NCI-H510A treated with DMSO at 0.1 percent for 48 hours (cell line): ENCODE results near the gene GJA4.

Experiments
- DNase-seq: peaks from one replicate; lab custom pipeline; 2025; lab: John Stamatoyannopoulos, UW

The GJA4 gene

DNA sequence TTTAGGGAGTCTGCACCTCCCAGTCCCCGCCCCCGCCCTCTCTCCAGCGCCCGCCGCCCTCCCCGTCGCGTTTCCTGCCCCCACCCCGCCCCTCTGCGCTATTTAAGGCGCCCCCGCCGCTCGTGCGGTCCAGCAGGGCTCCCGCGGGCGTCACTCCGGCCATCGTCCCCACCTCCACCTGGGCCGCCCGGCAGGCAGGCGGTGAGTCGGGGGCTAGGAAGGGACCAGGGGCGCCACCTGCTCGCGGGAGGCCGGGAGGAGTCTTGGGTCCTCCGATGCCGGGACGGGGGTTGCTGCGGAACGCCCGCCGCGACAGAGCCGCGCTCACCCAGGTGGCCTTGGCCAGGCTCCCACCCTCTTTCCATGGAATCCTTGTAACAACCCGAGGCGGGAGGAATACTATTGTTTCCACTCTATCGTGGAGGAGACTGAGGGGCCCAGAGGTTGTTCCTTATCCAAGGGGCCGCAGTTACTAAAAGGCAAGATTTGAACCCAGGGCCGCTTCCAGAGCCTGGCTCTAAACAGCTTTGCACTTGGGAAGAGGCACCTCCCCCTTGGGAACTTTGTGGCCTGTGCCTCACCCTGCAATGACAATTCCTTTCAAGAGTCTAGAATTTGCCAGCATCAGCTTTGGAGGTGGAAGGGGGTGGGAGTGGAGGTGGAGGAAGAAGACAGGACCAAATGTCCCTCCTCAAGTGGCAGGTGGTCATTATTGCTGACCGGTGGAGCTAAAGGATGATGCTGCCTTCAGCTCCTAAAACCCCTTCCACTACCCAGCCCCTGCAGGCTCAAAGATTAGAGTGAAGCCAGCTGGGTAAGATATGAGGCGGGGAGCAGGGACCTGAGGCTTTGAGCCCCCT is at the start of gene GJA4:
Gene GJA4, plus strand, starts transcription at position 132 of the 860 bp plus-strand sequence. CDS start 1,215 bp downstream, outside the sequence.
- DNase-seq = no peak

DNA sequence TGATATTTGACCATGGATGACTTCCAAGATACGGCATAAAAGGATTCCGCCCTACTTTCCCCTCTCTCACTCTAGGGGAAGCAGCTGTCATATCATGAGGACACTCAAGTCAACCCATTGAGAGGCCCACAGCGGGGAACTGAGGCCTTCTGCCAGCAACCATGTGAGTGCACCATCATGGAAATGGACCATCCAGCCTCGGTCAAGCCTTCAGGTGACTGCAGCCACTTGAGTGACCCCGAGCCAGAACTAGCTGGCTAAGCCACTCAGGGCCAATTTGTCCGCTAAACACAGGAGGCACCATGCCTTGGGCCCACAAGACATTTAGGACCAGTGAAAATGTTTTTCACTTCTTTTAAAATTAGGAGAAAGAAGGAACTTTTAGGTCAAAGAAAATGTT is 49.0 kb upstream of the GJA4 start:
- peak; percentile 49 for DNase-seq

DNA sequence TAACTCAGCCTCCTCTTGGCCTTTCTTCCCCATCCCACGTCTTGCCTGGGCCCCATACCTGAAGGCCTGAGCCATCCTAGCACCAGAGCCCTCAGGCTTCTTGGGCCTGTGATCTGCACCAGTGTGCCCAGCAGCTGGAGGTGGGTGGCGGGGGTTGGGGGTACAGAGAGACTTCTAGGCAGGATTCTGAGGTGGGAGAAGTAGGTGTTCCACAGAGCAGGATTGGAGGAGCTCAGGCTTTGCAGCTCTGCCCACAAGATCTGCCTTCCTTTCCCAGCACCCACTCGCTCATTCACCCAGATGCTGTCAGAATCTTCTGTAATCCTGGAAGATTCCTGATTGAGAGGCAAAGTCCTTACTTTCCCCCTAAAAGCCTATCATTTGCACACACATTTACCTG is 47.9 kb upstream of the GJA4 start:
- DNase-seq = no peak

DNA sequence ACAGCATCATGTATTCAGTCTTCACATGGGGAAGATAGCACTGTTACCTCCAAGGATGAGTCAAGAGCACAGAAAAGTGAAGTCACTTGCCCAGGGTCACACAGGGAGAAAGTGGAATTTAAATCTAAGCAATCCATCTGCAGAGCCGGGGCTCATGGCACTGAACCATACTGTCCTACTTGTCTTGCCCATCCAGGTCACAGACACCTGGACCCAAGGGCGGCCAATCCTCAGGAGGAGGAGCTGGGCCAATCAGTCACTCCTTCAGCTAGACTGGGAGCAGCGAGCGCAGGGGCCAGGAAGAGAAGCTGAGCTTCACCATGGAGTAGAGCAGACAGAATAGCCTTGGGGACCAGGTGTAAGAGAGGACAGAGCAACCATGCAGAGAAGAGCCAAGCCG is 47.1 kb upstream of the GJA4 start:
- no peak for DNase-seq

DNA sequence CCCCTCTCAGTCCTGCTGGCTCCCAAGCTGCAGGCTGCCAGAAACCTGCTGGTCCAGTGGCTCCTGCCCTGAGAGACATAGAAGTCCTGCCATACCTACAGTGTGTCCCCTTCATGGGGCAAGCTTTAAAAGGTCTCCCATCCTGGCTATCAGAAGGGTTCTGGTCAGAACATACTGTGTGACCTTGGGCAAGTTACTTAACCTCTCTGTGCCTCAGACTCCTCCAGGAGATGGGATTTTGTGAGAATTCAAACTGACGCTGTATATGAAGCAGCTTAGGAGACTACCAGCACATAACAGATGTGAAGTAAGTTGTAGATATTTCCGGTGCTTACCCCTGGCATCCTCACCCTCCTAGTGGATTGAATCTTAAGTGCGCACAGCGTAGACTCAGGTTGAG is 46.7 kb upstream of the GJA4 start:
- no peak for DNase-seq

DNA sequence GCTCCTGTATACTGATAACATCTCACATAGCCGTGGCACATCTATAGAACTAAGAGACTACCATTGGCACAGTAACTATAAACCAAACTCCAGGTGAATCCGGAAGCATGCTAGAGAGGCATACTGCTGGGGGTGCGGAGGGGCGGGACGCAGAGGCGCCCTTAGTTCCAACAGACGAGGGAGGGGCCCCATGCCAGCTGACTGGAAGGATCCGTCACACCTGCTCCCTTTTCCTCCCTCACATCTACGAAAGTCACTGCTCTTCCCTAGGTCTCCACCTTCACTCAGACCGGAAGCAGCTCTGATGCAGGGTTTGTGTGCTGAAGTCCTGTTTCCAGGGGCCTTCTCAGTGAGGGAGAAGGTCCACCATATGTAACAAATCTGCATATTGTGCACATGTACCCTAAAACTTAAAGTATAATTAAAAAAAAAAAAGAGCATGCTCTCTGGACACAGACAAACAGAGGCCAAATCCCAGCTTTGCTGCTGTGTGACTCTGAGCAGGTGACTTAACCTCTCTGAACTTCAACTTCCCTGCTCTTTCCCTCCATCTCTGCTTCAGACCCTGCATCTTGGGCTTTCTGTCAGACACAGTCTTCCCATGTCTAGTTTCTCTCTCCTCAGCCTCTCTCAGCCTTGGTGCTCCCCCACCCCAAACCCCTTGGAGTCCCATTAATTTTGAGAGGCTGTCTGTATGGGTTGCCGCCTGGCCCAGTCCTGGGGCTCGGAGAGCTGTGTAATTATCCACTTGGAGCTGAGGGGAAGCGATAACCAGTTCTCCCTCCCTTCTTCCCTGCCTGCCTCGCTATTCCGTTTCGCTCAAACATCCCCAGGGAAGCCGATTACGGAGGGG is 45.8 kb upstream of the GJA4 start:
- no peak for DNase-seq

DNA sequence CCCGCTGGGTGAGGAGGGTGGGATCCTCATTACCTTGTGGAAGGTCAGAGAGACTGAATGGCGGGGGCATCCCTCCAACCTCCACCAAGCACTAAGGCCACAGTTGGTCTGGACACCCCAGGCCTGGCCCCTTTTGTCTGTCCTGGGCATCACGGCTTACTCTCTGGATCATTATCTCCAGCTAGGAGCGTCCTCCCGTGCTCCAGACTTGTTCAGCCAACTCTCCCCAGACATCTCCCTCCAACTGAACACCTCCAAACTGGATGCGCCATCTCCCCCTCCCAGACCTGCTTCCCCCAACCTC is 45.2 kb upstream of the GJA4 start:
- DNase-seq = no peak

DNA sequence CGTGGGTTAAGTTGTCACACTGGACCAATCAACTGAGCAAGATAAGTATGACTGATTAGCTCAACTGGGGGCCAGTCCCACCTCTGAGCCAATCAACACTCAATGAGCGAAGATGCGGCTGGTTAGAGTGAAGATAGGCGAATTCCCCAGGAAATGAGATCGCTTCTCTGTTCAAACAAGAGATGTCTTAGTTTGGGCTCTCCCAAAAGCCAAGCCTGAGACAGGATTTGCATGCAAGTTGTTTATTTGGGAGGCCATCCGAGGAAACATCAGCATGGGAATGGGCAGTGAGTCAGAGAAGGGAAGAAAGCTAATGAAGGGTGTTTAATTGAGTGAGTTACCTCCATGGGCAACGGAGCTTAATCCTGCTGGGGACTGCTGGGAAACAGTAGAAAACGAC is 42.8 kb upstream of the GJA4 start:
- no peak for DNase-seq

DNA sequence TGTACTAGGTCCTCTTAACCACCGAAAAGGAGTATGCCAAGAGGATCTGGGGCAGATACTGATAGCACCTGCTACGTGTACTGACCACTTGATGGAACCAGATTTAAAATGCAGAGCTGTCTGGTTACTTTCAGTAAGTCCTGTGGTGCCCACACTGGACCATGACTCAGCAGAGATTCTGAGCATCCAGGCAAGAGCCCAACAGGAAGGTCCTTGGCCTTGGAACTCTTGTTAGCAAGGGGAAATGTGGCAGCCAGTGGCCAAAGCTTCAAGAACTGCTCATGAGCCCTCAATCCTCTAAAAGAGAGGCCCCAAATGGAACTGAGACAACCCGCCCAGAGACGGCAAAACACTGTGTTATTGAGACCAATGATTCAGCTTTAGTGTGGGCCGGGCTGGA is 42.2 kb upstream of the GJA4 start:
- DNase-seq = no peak

DNA sequence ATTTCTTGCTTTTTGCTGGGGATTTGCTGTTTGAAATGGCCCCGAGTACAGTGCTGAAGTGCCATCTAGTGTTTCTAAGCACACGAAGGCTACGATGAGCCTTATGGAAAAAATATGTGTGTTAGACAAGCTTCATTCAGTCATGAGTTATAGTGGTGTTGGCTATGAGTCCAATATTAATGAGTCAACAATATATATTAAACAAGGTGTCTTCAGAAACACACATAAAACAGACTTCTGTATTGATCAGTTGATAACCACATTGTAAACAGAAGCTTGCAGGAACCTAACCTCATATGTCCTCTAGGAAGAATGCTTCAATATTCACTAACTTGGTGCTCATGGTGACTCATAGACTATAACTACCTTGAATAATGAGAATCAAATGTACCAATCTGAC is 39.6 kb upstream of the GJA4 start:
- no peak for DNase-seq

DNA sequence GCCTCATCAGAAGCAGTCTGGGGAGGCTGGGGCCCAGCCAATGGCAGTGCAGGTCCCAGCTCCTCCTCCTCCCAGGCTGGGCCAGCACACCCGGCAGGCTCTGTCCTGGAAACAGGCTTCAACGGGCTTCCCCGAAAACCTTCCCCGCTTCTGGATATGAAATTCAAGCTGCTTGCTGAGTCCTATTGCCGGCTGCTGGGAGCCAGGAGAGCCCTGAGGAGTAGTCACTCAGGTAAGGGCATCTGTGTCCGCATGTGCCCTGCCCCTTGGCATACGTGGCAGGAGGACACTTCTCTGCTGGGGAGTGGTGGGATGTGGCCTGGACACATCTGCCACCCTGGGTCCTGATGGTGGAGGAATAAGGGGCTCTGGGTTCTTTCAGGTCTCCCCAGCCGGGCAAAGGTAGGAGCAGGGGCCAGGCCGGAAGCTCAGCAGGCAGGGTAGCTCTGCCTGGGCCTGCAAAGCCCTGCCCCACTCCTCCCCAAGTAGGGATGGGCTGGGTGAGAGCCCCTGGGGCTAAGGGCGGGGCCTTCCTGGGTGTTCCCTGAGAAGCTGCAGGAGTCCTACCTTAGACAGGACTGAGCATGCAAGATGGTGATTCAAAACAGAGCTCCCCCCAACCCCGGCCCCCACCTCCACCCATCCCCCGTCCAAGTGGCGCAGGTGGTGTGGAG is 37.7 kb upstream of the GJA4 start, which contains the start of gene GJB5:
Gene GJB5, plus strand, starts transcription at position 84 of the 674 bp plus-strand sequence. CDS start 2,284 bp downstream, outside the sequence.
- no peak for DNase-seq

DNA sequence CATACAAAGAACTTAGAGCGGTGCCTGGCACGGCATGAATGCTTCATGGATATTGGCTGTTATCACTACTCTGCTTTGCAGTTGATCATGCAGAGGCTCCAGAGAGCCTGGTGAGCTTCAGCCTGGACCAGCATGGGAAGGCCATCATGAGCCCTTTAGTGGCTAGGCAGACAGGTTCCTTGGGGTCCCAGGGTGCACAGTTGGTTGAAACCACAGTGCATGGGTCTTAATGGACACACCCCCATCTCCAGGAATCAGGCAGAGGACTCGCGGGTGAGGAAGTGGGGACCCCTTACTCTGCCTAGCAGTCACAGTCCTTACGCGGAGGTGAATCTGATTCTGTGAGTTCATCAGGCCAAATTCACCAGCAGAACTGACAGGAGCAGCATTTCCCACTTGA is 36.8 kb upstream of the GJA4 start:
- DNase-seq = no peak

DNA sequence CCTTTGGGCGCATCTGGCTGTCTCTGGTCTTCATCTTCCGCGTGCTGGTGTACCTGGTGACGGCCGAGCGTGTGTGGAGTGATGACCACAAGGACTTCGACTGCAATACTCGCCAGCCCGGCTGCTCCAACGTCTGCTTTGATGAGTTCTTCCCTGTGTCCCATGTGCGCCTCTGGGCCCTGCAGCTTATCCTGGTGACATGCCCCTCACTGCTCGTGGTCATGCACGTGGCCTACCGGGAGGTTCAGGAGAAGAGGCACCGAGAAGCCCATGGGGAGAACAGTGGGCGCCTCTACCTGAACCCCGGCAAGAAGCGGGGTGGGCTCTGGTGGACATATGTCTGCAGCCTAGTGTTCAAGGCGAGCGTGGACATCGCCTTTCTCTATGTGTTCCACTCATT is 35.4 kb upstream of the GJA4 start:
- DNase-seq = no peak

DNA sequence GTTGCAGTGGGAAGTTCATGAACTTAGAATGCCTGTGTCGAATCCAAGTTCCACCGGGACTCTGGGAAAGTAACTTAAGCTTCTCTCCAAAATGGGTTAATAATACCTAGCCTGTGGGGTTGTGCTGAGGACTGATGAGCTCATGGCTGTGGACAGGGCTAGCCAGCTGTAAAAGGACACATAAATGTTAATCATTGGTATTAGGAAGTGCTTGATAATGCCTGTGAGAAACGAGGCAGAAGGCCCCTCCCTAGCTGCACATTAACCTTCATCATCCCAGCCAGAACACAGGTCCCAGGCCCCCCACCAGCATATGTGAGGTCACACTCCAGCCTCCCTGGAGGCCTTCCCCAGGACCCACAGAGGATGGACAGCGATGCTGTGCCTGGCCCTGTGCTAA is 34.0 kb upstream of the GJA4 start:
- no peak for DNase-seq

DNA sequence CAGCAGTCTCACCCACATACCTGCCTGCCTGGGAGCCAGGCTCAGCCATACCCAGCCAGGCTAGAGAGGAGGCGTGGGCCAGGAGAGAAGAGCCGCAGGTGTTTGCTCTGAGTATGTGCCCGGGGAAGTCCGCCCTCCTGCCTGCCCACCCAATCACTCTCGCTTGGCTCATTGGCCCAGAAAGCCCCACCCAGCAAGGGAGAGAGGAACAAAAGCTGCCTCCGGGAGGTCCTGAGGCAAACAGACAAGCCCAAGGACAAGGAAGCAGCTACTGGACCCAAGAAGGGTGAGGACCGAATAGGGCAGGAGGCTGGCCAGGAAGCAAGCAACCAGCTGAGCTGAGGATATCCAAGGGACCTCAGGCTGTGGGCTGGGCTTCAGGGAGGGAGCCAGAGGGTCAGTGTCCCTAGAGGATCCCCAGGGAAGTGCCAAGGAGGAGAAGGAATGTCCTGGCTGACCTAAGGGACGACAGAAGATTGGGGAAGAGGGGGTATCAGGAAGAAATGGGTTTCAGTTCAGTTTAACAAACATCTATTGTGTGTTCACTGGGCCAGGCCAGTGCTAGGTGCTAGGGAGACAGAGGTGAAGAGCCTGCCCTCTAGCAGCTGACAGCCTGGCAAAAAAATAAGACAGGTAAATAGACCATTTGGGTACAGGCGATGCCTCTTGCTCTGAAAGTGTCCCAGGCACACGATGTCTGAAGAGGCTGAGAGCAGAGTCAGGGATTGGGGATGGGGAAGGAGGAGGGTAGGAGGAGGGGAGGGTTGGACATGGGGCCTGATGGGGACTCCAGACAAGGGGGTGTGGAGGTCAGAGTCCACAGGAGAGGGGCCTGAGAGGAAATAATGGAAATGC is 33.1 kb upstream of the GJA4 start, which contains the start of gene GJB4:
Gene GJB4, plus strand, starts transcription at position 238 of the 855 bp plus-strand sequence. CDS start 1,515 bp downstream, outside the sequence.
- DNase-seq = peak; percentile 53

DNA sequence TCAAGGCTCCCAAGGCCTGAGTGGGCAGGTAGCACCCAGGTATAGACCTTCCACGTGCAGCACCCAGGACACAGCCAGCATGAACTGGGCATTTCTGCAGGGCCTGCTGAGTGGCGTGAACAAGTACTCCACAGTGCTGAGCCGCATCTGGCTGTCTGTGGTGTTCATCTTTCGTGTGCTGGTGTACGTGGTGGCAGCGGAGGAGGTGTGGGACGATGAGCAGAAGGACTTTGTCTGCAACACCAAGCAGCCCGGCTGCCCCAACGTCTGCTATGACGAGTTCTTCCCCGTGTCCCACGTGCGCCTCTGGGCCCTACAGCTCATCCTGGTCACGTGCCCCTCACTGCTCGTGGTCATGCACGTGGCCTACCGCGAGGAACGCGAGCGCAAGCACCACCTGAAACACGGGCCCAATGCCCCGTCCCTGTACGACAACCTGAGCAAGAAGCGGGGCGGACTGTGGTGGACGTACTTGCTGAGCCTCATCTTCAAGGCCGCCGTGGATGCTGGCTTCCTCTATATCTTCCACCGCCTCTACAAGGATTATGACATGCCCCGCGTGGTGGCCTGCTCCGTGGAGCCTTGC is 31.5 kb upstream of the GJA4 start:
- no peak for DNase-seq

DNA sequence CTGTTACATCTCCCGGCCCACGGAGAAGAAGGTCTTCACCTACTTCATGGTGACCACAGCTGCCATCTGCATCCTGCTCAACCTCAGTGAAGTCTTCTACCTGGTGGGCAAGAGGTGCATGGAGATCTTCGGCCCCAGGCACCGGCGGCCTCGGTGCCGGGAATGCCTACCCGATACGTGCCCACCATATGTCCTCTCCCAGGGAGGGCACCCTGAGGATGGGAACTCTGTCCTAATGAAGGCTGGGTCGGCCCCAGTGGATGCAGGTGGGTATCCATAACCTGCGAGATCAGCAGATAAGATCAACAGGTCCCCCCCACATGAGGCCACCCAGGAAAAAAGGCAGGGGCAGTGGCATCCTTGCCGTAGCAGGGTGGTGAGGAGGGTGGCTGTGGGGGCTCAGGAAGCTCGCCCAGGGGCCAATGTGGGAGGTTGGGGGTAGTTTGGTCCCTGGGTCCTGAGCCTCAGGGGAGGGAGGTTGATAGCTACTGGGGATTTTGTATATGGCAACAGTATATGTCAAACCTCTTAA is 31.0 kb upstream of the GJA4 start:
- DNase-seq = no peak

DNA sequence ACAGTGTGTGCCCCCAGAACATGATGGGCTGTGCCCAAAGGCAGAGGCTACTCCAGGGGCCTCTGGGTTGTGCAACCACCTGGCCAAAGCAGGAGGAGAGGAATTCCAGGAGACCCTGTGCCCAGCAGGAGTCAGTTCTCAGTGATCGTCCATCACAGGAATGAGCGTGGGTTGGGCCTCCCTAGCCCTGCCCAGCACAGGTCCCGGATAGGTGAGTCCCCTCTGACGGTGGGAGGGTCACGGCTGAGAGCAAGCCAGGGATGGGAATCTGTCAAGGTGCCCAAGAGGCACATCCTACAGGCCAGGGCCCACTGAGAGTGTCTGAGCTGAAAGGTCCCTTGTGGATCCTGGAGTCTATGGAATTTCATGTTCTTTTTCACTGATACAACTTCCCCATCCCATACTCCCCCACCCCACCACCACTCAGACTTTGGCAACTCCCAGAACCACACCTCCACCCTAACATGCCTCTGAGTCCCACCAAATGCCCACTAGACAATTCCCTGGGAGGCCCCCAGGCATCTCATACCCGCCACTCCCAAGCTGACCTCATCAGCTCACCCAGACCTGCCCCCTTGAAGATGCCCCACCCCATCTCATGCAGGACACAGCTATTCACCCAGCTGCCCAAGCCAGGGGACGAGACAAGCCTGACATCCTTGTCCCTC is 30.2 kb upstream of the GJA4 start:
- no peak for DNase-seq

DNA sequence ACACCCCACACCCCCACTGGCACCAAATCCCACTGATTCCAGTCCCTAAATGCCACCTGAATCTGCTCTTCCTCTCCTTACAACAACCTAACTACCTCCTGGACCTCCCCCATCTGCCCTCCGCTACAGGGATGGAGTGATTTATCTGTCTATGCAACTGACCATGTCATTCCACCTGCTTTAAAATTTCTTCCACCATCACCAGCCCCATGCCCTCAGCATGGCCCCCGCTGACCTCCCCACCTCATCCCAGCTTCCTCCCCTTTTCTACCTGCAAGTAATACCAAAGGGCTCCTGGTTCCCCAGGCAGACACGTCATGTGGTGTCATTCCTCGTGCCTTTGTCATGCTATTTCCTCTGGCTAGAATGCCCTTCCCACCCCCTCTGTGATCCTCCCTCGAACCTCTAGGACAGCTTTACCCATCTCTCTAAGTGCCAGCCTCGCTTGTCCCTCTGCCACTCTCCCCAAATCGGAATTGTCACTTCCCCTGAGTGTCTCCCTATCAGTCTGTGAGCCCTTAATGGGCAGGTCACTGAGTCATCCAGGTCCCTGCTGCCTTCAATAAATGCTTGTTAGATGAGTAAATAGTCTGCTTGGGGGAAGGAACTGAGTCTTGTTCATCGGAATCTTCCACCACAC is 29.5 kb upstream of the GJA4 start:
- no peak for DNase-seq

DNA sequence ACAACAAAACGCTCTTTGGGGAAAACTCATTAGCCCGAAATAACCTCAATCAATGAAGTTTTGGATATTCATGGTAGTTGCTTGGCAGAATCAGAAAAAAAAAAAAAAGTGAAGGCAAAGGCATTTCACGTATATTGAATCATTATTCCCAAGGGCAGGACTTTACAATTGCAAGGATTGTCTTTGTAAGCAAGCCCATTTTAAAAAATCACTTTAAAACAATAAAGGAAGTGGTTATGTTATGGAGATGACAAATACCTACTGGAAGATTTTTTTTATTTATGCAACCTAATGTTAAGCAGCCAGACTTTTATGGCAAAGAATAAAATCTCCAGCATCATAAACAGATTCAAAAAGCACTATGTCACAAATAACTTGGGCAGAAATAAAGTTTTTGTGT is 23.9 kb upstream of the GJA4 start:
- no peak for DNase-seq
